SH-SY5Y (cell line): ENCODE measurements around the gene DDX59.

Experiments
- GATA2 ChIP-seq: IDR thresholded peaks from 2 replicates; pipeline ENCODE4 v1.6.1; 2011; ENCODE audit warnings: mild to moderate bottlenecking, low read depth, low read length
- GATA3 ChIP-seq: IDR thresholded peaks from 2 replicates; pipeline ENCODE4 v1.6.1; 2011; ENCODE audit warnings: low read depth, mild to moderate bottlenecking, low read length, moderate library complexity

DDX59 gene

GRCh38 chr1:200669314-200670241 is at the start of gene DDX59:
Gene DDX59, minus strand, starts transcription at chr1:200669907. Its CDS starts 3,167 bp downstream, at chr1:200666740.
- TF ChIP-seq GATA2: no peak
- no peak for TF ChIP-seq GATA3

GRCh38 chr1:200714504-200715187 is 44.9 kb upstream of the DDX59 start:
- no peak for TF ChIP-seq GATA3
- no peak for TF ChIP-seq GATA2

GRCh38 chr1:200710166-200710565 is 40.5 kb upstream of the DDX59 start:
- TF ChIP-seq GATA3 (no peak), GATA2 (no peak)

- TF ChIP-seq GATA2 (no peak), GATA3 (no peak)
Observed at GRCh38 chr1:200708769-200709168, 39.1 kb upstream of the DDX59 start.

GRCh38 chr1:200708161-200708560 is 38.5 kb upstream of the DDX59 start:
- no peak for TF ChIP-seq GATA2
- no peak for TF ChIP-seq GATA3

- TF ChIP-seq GATA3 (no peak), GATA2 (no peak)
Observed at GRCh38 chr1:200707116-200707515, 37.4 kb upstream of the DDX59 start.

GRCh38 chr1:200706111-200706814 is 36.6 kb upstream of the DDX59 start:
- TF ChIP-seq GATA2 (no peak), GATA3 (no peak)

- TF ChIP-seq GATA3 (no peak), GATA2 (peak; percentile 51)
Observed at GRCh38 chr1:200704986-200705500, 35.3 kb upstream of the DDX59 start.

- TF ChIP-seq GATA3 (no peak), GATA2 (no peak)
Observed at GRCh38 chr1:200699871-200700270, 30.2 kb upstream of the DDX59 start.

GRCh38 chr1:200694738-200695137 is 25.0 kb upstream of the DDX59 start:
- TF ChIP-seq GATA3: no peak
- no peak for TF ChIP-seq GATA2

GRCh38 chr1:200693327-200693726 is 23.6 kb upstream of the DDX59 start:
- TF ChIP-seq GATA2 (no peak), GATA3 (no peak)

- TF ChIP-seq GATA3: no peak
- TF ChIP-seq GATA2: no peak
Observed at GRCh38 chr1:200692316-200692715, 22.6 kb upstream of the DDX59 start.

GRCh38 chr1:200686620-200687019 is 16.9 kb upstream of the DDX59 start:
- TF ChIP-seq GATA2 (no peak), GATA3 (no peak)

GRCh38 chr1:200684015-200684414 is 14.3 kb upstream of the DDX59 start:
- TF ChIP-seq GATA2 (no peak), GATA3 (no peak)

GRCh38 chr1:200683298-200683697 is 13.6 kb upstream of the DDX59 start:
- TF ChIP-seq GATA3 (no peak), GATA2 (no peak)
